Epidermal melanocyte (primary cell): ENCODE results near the gene ATP5F1E.
"Not testable (repeated sequence)": the region's sequence is repeated elsewhere in the genome, so short reads cannot be mapped to it uniquely, and the experiment has no call there.

Experiments
- DNase-seq: peaks from one replicate; pipeline ENCODE4 v3.0.0; 2011; ENCODE audit warnings: low spot score; ENCODE audit not compliant: insufficient read length

The ATP5F1E gene

DNA sequence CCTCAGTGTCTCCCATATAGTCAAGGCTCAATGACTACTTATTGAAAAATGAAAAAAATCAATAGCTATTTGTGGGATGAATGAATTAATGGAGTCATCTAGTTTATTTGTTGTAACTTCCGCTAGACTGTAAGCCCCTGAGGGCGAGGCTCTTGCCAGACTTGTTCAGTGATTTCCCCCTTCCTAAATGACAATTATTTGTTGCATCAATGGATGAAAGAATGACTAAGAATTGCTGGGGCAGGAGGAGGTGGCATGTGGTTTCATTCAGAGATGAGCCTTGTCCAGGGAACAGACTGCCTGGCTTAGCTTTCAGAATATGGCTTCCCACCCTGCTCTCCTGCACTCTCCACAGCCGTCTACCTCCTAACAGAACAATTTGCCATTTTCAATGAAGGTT, 11.6 kb upstream of the ATP5F1E start:
- no peak for DNase-seq

- DNase-seq, result peak; percentile 93
Observed at GRCh38 chr20:59042796-59043631, 10.9 kb upstream of the ATP5F1E start.

GRCh38 chr20:59042151-59042795, 10.1 kb upstream of the ATP5F1E start, which contains the start of gene PRELID3B:
PRELID3B (minus strand) TSS chr20:59042786; CDS start chr20:59042730, 56 bp downstream.
- DNase-seq, result no peak

GRCh38 chr20:59041487-59041886, 9.4 kb upstream of the ATP5F1E start:
- not testable (repeated sequence) for DNase-seq

GRCh38 chr20:59040667-59041066, 8.5 kb upstream of the ATP5F1E start:
- no peak for DNase-seq

DNA sequence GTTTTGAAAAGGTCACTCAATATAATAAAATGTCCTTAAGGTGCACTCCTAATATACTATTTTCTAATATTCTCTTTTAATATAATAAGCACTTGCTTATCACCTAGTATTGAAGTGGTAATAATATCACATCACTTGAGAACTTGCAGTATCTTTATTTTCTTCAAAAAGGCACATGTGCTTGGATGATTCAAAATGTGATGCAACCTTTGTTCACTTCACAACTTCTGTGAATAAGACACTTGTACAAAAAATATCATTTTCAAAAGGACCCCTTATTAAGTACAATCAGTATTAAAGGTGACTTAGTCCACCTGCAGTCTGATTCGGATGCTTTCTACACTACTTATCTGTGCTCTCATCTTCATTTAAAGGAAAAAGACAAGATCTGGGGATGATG, 7.1 kb upstream of the ATP5F1E start:
- no peak for DNase-seq

DNA sequence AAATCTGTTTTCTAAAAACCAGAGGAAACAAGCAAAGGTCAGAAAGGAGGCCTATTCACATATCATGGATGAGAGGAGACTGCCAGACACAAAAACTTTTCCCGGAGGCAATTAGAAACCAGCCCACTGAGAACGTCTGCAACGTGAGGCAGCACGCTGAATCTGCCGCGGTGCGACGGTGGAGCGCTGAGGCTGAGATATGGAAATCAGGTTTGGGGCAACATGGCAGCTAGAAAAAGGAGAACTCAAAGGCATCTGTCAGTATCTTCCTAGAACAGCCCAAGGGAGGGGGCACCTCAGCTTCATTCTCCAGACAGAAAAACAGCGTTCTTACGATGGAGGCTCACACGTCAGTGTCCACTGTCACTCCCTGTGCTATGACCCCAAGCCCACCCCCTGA, 5.3 kb upstream of the ATP5F1E start:
- DNase-seq, result no peak

DNA sequence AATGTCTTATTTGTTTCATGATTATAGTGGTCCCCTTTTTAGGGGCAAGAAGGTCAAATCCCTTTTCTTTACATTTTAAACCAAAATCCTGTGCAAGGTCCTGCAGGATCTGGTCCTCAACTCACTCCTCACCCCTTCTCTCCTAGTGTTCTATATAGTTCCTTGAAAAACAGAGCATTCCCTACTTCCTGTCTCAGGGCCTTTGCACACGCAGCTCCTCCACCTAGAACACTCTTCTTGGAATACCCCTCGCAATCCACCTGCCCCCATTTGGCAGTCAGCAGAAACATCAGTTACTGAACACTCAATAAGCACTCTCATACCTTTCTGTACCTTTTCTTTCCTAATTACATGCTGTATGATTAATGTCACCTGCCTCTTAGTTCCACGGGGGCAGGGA, 3.2 kb upstream of the ATP5F1E start:
- no peak for DNase-seq

DNA sequence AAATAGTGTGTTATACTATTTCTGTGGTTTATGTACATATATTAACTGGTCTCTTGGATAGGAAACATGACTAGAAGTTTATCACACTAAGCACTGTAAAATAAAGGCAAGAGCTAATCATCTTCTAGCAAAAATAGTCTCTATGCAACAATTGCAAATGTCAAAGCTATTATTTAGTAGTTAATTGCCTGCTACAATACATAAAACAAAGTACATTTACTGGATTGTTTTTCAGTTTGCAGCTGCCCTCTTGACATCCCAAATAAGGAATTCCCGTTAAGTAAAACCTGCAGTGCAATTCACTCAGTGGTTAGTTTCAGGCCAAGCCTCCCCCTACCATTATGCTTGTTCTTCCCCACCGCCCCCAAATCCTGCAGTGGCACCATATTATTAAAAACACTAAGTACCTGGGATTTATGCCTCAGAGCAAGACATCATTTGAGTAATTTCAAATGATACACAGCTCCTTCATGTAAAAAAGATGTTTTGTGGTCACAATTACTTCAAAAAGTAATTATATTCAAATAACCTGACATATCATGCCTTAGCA, 1.6 kb upstream of the ATP5F1E start:
- DNase-seq, result no peak

DNA sequence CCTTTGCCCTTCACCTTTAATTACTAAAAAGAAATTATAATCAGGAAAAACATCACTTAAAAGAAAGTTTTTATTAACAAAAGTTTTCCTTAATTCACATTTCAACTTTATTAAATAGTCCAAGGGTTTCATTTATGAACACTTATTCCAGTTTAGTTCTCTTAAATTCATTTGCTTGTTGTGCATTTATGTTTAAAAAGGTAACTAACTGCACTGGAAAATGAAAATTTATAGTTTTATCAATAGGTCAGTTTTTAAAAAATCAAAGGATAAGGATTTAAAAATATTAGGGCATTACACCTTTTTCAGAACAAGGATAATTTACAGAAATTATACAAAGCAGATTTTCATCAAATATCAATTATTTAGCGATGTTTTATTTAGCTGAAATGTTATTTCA, 958 bp upstream of the ATP5F1E start:
- no peak for DNase-seq

DNA sequence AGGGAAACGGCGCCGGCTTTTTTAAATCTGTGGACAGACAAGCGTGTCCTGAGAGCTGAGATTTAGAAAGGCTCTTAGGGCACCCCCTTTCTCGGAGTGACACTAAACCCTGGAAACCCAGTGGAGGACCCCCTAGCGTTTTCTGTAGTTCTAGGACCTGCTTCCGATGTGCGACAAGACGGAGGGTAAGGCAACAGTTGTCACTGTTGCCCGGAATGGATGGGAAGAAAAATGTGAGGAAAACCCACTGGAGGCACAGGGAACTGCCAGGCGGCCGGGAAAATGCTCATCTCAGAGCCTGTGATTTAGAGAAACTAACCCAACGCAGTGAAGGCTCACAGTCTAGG, 551 bp upstream of the ATP5F1E start:
- no peak for DNase-seq

GRCh38 chr20:59031564-59032022, 542 bp downstream of the ATP5F1E start:
- DNase-seq, result no peak

DNA sequence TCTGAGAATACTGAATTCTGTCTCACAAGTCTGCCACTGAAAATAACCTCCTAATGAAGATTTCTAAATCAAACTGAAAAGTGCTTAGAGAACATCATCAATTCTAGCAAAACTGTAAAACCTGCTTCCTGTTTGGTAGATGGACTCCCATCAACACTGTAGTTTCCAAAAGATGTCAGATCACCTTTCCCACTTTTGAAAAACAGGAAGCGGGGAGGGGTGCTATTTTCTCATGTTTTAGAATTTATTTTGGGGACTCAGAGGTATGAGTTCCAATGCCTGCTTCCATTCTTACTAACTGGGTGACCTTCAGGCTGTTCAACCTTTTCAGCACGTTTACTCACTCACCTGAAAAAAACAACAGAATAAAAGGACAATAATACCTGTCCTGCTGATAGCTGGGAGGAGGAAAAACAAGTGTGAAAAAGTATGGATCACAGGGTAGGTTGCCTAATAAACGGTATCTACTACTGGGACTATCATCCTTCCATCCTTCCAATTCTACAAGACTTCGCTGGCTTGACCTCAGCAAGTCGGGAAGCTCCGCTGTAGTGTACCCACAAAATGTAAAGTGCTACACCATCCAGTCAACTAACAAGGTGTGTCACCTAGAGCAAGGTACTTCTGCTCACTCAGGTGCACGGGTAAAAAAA, 1.1 kb downstream of the ATP5F1E start:
- DNase-seq, result no peak

DNA sequence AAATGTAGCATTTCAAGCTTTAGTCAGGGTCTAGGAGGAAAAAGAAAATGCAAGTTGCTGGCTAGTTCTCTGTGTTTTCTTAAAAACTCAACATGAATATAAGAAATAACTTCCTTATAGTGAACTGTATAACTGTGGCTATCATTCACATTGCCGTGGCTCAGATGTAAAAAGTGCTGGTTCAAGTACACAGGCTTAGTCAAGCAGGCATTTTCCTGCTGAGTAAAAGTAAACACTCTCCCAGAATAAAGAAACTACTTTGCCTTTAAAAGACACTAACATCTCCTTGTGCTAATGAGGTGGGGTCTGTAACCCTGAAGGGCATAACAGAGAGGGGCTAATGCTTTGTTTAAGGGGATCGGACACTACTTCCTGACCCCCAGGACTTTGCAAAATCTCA, 3.3 kb downstream of the ATP5F1E start:
- DNase-seq, result no peak

DNA sequence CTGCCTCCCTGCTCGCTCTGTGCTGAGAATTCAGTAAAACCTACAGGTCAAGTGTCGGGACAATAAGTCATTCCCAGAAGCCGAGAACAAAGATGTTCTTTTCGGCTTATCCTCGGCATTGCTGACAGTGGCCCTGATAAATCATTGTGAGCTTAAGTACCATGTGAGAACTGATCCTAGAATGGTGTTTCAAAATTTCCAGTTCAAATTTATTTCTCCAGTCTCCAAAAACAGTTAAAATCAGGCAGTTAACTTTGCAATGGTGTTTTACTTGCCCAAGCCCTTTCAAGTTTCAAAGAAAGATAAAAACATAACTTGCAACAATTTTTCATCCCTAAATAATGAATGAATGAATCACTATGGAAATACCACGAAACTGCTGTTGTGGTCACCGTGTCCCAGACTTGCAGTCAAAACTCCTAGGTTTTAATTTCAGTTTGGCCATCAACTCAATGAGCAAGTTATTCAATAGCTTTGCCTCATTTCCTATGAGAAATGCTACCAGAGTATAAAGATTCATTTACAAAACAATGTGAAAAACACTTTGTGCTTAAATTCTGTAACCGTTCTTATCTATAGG, 4.3 kb downstream of the ATP5F1E start:
- DNase-seq, result no peak

DNA sequence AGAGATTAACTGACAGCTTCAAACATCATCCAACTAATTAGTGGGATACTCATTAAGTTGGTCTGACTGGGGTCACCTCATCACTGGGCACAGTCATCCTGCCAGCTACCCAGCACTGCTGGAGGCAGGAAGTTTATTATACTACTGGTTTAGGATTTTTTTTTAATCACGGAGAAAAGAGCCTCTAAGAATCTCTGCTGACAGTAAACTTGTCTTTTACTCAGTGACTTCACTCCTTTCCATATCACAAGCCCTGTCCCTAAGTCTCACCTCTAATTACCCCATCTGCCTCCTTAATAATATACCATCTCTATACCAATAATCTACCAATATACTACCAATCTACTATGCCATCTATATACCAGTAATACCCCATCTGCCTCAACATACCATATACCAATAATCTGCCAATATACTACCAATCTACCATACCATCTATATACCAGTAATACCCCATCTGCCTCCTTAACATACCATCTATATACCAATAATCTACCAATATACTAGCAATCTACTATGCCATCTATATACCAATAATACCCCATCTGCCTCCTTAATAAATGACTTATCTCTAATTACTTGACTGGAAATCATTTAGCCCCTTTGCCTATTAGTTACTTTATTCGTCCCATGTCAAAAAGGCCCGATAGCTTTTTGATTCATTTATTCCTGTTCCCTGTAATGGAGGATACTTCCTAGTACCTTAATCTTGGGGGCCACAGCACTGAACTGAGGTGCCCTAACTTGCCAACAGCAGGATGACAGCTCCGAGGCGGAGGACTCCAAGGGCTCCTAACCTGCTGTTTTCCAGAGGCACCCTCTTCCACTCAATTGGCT, 5.0 kb downstream of the ATP5F1E start:
- DNase-seq, result no peak

GRCh38 chr20:59025511-59025910, 6.6 kb downstream of the ATP5F1E start:
- no peak for DNase-seq

- no peak for DNase-seq
Observed at GRCh38 chr20:59025086-59025485, 7.0 kb downstream of the ATP5F1E start.

- DNase-seq, result no peak
Observed at GRCh38 chr20:59024111-59024530, 8.0 kb downstream of the ATP5F1E start.

DNA sequence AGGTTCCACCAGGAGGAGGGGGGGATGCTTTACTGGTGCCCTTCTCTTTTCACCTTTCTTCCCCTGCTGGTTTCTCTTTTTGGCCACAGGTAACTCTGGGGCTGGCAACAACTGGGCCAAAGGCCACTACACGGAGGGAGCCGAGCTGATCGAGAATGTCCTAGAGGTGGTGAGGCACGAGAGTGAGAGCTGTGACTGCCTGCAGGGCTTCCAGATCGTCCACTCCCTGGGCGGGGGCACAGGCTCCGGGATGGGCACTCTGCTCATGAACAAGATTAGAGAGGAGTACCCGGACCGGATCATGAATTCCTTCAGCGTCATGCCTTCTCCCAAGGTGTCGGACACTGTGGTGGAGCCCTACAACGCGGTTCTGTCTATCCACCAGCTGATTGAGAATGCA, 8.5 kb downstream of the ATP5F1E start:
- no peak for DNase-seq

- no peak for DNase-seq
Observed at GRCh38 chr20:59022754-59023153, 9.4 kb downstream of the ATP5F1E start.
